ENCODE data around the gene UPF3A.

GRCh38 chr13:114259974-114260373, 21.4 kb upstream of the UPF3A start:
- TF ChIP-seq POLR2A (IDR thresholded peaks at IDR 0.05; ENCODE audit: low read length), result no peak
- TF ChIP-seq GATA1 (IDR thresholded peaks at IDR 0.05; ENCODE audit: low read depth, low read length), result no peak
